ENCODE data around the gene CCDC17. TPM values are rescaled to one million over a fixed set of nuclear protein-coding genes. Genes with fewer than 3 reads are reported as not detected.

Gene CCDC17
- total RNA-seq, 1 donor from 2014 or later: 2.2 TPM

DNA sequence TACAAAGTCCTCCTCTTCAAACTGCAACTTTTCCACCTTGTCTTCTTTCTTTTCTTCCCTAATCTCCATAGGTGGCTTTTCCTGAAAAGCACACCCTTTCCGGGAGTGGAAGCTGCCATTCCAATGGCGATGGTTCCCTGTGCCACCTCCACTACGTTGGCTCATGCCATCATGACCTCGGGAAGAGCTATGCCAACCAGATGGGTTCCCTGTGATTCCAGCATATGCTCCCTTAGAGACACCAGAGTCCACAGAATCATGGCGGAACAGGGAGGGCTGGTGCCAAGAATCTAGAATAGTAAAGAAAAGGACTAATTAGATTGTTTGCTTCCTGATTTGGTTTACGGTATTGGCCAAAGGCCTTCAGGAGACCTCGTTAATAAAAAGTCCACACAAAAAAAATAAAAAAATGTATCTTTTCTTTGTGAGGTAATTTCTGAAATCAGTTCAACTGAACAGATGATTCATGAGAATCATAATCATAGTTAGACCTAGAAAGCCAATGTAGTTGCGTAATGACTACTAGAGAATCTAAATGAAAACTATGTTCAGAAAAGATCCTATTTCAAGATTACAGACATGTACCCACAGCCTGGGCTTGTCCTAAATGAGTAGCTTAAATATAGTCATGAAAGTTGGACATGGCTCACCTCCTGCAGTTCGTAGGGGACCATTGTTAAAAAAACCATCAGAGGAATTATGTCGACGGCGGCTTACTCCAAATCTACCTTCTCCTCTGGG, 30.9 kb upstream of the CCDC17 start:
- Mint-ChIP-seq H3K27me3 (ENCODE audit: unreplicated experiment) (no peaks in the 10 kb centered on the region), H3K36me3 (ENCODE audit: unreplicated experiment) (peaks cover 71% of the 10 kb centered on the region), H3K4me1 (ENCODE audit: unreplicated experiment) (no peaks in the 10 kb centered on the region), H3K27ac (ENCODE audit: unreplicated experiment) (no peak overlapping the region), H3K4me3 (ENCODE audit: unreplicated experiment) (no peak overlapping the region), H3K9me3 (ENCODE audit: unreplicated experiment) (no peaks in the 10 kb centered on the region)
- TF ChIP-seq, protein P1, sequence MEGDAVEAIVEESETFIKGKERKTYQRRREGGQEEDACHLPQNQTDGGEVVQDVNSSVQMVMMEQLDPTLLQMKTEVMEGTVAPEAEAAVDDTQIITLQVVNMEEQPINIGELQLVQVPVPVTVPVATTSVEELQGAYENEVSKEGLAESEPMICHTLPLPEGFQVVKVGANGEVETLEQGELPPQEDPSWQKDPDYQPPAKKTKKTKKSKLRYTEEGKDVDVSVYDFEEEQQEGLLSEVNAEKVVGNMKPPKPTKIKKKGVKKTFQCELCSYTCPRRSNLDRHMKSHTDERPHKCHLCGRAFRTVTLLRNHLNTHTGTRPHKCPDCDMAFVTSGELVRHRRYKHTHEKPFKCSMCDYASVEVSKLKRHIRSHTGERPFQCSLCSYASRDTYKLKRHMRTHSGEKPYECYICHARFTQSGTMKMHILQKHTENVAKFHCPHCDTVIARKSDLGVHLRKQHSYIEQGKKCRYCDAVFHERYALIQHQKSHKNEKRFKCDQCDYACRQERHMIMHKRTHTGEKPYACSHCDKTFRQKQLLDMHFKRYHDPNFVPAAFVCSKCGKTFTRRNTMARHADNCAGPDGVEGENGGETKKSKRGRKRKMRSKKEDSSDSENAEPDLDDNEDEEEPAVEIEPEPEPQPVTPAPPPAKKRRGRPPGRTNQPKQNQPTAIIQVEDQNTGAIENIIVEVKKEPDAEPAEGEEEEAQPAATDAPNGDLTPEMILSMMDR (IDR thresholded peaks at IDR 0.05): no peak
- no peak for DNase-seq (ENCODE audit: extremely low spot score, unreplicated experiment)

DNA sequence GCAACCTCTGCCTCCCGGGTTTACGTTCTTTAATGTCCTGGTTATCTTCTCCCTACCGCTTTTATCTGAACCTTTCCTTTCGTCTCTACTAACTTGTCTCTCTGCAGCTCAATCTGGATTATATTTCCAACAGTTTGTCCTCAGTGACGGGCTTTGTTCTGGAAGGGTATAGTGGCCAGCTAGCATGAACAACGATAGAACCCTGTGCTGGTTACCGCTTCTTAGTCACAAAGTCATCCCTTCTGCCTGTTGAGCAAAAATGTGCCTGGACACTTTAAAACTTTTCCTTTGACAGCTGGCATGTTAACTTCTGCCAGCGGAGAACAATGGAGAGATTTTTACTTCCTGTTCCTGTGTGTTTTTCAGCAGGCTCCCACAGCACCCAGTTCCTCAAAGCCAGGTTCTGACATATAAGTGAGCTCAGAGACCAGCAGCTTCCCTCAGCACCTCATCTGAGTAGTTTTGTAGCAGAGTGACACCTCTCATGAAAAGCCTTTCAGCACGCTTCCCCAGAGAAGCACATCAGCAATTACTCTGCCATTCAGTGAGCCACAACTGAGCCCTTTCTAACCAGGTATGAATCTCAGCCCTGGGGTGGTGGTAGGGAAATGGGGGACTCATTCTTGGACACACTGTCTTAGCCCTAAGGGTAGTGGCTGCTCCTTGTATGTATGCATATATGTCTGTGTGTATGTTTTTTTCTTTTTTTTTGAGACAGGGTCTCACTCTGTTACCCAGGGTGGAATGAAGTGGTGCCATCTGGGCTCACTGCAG, 23.6 kb upstream of the CCDC17 start:
- TF ChIP-seq, protein P1 (IDR thresholded peaks at IDR 0.05): no peak
- DNase-seq (ENCODE audit: extremely low spot score, unreplicated experiment): no peak
- Mint-ChIP-seq H3K9me3 (ENCODE audit: unreplicated experiment) (no peaks in the 10 kb centered on the region), H3K27ac (ENCODE audit: unreplicated experiment) (no peak overlapping the region), H3K27me3 (ENCODE audit: unreplicated experiment) (no peaks in the 10 kb centered on the region), H3K4me3 (ENCODE audit: unreplicated experiment) (no peak overlapping the region), H3K4me1 (ENCODE audit: unreplicated experiment) (peaks cover 8% of the 10 kb centered on the region), H3K36me3 (ENCODE audit: unreplicated experiment) (peaks cover 40% of the 10 kb centered on the region)

DNA sequence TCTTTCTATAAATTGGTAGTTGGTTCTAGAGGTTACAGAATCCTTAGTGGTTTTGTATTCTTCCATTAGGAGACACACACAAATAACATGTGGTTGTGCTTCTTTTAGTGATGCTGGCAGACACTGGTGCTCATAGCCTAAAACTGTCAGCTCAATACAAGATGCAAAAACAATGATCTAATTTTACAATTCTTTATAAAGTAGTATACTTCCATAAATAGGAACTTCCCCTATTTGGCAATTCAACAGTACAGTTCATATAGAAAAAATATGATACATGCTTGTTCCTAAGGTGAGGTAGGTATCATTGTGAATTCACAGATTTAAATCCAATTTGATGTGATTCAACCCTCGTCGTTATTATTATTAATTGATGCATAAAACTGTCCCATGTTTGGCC, 20.8 kb upstream of the CCDC17 start:
- no peaks in the 10 kb centered on the region for H3K9me3 Mint-ChIP-seq (ENCODE audit: unreplicated experiment)
- no peaks in the 10 kb centered on the region for H3K27me3 Mint-ChIP-seq (ENCODE audit: unreplicated experiment)
- no peak for DNase-seq (ENCODE audit: extremely low spot score, unreplicated experiment)
- H3K4me1 Mint-ChIP-seq (ENCODE audit: unreplicated experiment): peaks cover 8% of the 10 kb centered on the region
- H3K36me3 Mint-ChIP-seq (ENCODE audit: unreplicated experiment): peaks cover 32% of the 10 kb centered on the region
- no peak overlapping the region for H3K27ac Mint-ChIP-seq (ENCODE audit: unreplicated experiment)
- H3K4me3 Mint-ChIP-seq (ENCODE audit: unreplicated experiment): no peak overlapping the region
- TF ChIP-seq, protein P1 (IDR thresholded peaks at IDR 0.05): no peak

DNA sequence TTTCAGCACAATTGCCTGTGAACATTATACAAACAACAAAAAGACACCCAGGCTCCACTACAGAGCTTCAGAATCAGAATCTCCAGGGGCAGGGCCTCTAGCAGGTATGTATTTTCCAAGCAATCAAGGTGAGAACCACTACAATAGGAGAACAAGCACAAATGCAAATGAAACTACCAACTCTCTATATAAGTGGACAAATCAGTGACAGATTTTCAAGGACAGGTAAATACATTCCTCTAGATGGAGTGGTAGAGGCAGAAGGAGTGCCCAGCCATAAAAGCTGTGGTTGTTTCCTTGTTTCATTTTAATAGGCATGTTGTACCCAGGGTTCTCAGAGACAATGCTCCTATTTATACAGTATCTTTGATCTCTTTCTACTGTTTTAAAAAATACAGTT, 20.1 kb upstream of the CCDC17 start:
- no peak for DNase-seq (ENCODE audit: extremely low spot score, unreplicated experiment)
- TF ChIP-seq, protein P1 (IDR thresholded peaks at IDR 0.05): no peak
- H3K27ac Mint-ChIP-seq (ENCODE audit: unreplicated experiment): no peak overlapping the region
- peaks cover 8% of the 10 kb centered on the region for H3K4me1 Mint-ChIP-seq (ENCODE audit: unreplicated experiment)
- no peak overlapping the region for H3K4me3 Mint-ChIP-seq (ENCODE audit: unreplicated experiment)
- H3K36me3 Mint-ChIP-seq (ENCODE audit: unreplicated experiment): peaks cover 31% of the 10 kb centered on the region
- H3K27me3 Mint-ChIP-seq (ENCODE audit: unreplicated experiment): no peaks in the 10 kb centered on the region
- no peaks in the 10 kb centered on the region for H3K9me3 Mint-ChIP-seq (ENCODE audit: unreplicated experiment)

DNA sequence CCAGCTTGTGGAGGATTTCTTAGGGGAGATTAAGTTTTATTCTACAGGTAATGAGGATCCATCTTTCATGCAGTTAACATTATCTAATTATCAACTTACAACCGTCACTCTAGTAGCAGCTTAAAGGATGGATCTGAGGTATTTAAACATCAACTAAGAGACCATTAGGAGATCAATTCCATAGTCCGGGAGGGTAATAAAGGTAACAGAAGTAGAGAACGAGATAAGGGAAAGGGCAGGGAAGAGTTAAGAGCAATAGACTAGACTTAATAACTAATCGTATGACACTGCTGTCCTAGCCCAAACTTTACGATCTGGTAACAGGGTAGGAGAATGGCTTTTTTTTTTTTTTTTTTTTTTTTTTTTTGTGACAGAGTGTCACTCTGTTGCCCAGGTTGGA, 19.5 kb upstream of the CCDC17 start:
- no peaks in the 10 kb centered on the region for H3K9me3 Mint-ChIP-seq (ENCODE audit: unreplicated experiment)
- H3K36me3 Mint-ChIP-seq (ENCODE audit: unreplicated experiment): peaks cover 31% of the 10 kb centered on the region
- DNase-seq (ENCODE audit: extremely low spot score, unreplicated experiment): no peak
- H3K27ac Mint-ChIP-seq (ENCODE audit: unreplicated experiment): no peak overlapping the region
- H3K4me1 Mint-ChIP-seq (ENCODE audit: unreplicated experiment): peaks cover 8% of the 10 kb centered on the region
- no peaks in the 10 kb centered on the region for H3K27me3 Mint-ChIP-seq (ENCODE audit: unreplicated experiment)
- TF ChIP-seq, protein P1 (IDR thresholded peaks at IDR 0.05): no peak
- no peak overlapping the region for H3K4me3 Mint-ChIP-seq (ENCODE audit: unreplicated experiment)
